ENCODE results near the gene ATN1. TPM values are rescaled to one million over a fixed set of nuclear protein-coding genes. Genes with fewer than 3 reads are reported as not detected.
A peak's percentile ranks its signal among the peaks of the same experiment; 100 is the strongest.

Gene ATN1
- total and polyA plus RNA-seq, 2 of the 8 experiments (the other 6 are each of a cell fraction or from before 2014, with no cell fraction given): 20.6 to 73.4 TPM

DNA sequence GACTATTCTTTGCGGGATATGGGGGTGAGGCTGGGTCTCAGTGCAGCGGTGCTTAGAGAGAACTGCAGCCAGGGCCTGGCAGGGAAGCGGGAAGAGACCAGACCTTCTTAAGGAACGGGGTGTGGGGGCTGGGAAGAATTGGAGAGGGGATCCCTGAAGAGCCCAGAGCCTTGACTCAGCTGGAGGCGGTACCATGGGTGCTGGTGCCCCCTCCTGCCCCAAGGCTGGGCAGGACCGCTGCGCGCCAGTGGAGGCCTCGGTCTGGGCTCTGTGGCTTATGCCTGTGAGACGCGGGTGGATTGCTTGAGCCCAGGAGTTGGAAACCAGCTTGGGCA lies 14.5 kb downstream of the ATN1 start:
- Histone ChIP-seq H3K4me1 (replicated peaks in 1 of 4; ENCODE audit: control insufficient read depth in 3 of 4, insufficient read depth in 4 of 4, low read length in 3 of 4) (peaks cover 6 to 25% (median 21%) of the 10 kb centered on the region in 4 experiments), H2BK15ac (ENCODE audit: low read length) (0 out of 2 replicates have a peak overlapping the region, but pooled peaks have one; percentile 16), H4K8ac (ENCODE audit: extremely low read depth, insufficient read depth, low read length) (no peak overlapping the region), H3K9me3 (ENCODE audit: insufficient read depth in 2 of 2, low read depth in 1 of 2, low read length in 1 of 2) (no peaks in the 10 kb centered on the region), H3K14ac (ENCODE audit: insufficient read length) (no peak overlapping the region), H3K27me3 (replicated peaks in 1 of 4; ENCODE audit: control insufficient read depth in 3 of 4, extremely low read depth in 1 of 4, insufficient read depth in 3 of 4, low read length in 3 of 4) (no peaks in the 10 kb centered on the region), H2BK120ac (replicated peaks; ENCODE audit: low read depth, low read length) (no peak overlapping the region), H3K79me2 (ENCODE audit: control insufficient read depth in 1 of 2, insufficient read depth in 2 of 2, low read length in 2 of 2) (no peaks in the 10 kb centered on the region; a peak in 1 of 4 replicates), H3K36me3 (ENCODE audit: control insufficient read depth in 2 of 4, insufficient read depth in 4 of 4, low read length in 3 of 4) (peaks cover 6 to 16% (median 9%) of the 10 kb centered on the region in 4 experiments; a peak in 7 of 8 replicates), H3K23me2 (ENCODE audit: low read depth, low read length) (peaks cover 11% of the 10 kb centered on the region), H4K91ac (replicated peaks; ENCODE audit: insufficient read length, low read length) (no peak overlapping the region), H4K20me1 (replicated peaks in 1 of 2; ENCODE audit: control insufficient read depth in 1 of 2, insufficient read depth in 2 of 2, low read length in 2 of 2) (peaks cover 2 to 5% of the 10 kb centered on the region in 2 experiments), H3K4me2 (ENCODE audit: insufficient read depth in 1 of 2, low read depth in 2 of 2, low read length in 2 of 2) (no peak overlapping the region), H3K23ac (ENCODE audit: insufficient read length) (no peak overlapping the region), H3K79me1 (ENCODE audit: low read depth, low read length) (no peaks in the 10 kb centered on the region), H2BK20ac (ENCODE audit: low read length) (no peak overlapping the region), H3K27ac (ENCODE audit: low read depth, low read length) (no peak overlapping the region), H3K4me3 (ENCODE audit: extremely low read depth in 1 of 4, insufficient read depth in 2 of 4, low read depth in 3 of 4, low read length in 4 of 4) (no peak overlapping the region), H3K18ac (ENCODE audit: extremely low read depth, low read length) (no peak overlapping the region), H2AFZ (ENCODE audit: low read length) (no peak overlapping the region), H3K56ac (replicated peaks; ENCODE audit: insufficient read length, low read depth, low read length) (no peak overlapping the region), H2BK5ac (ENCODE audit: low read depth, low read length) (peak overlapping the region; percentile 60), H3K9ac (replicated peaks in 1 of 4; ENCODE audit: extremely low read depth in 1 of 4, low read depth in 3 of 4, low read length in 3 of 4) (no peak overlapping the region), H2BK12ac (ENCODE audit: low read depth, low read length) (0 out of 2 replicates have a peak overlapping the region, but pooled peaks have one; percentile 33), H4K5ac (ENCODE audit: insufficient read length, low read depth, low read length) (no peak overlapping the region), H2AK5ac (ENCODE audit: low read depth, low read length) (no peak overlapping the region), H3K4ac (replicated peaks; ENCODE audit: insufficient read length, low read depth, low read length) (no peak overlapping the region)
- no peak for TF ChIP-seq EP300 (IDR thresholded peaks at IDR 0.05; ENCODE audit: borderline replicate concordance in 1 of 2, low read depth in 2 of 2, low read length in 2 of 2)
- no peak for TF ChIP-seq BACH1 (IDR thresholded peaks at IDR 0.05; ENCODE audit: low read length)
- TF ChIP-seq POLR2AphosphoS5 (IDR thresholded peaks at IDR 0.05; ENCODE audit: low read depth, low read length): 0 out of 2 replicates have a peak, but pooled peaks have one; percentile 9
- TF ChIP-seq CHD2 (IDR thresholded peaks at IDR 0.05; ENCODE audit: low read length): no peak
- DNase-seq (ENCODE audit: low read depth in 1 of 2, low spot score in 2 of 2) (no peak), FAIRE-seq (no peak)
- POLR2A ChIA-PET (ENCODE audit: partially characterized antibody): interaction anchor here (1.9 to 44.0 kb wide), 11 partner anchors 10 to 166 kb away, joined by 7 to 1596 read pairs (median 27); partner anchors contain the start of genes ATN1, C1RL, CDCA3 and EMG1
- CTCF ChIA-PET (ENCODE audit: partially characterized antibody): interaction anchor here (0.6 to 20.2 kb wide), 5 partner anchors 17 to 72 kb away, joined by 3 to 277 read pairs (median 216); partner anchors contain the start of genes ATN1, SPSB2 and TPI1
- 94% methylated on average over 11 of the region's 11 CpGs; no CpG with 5 or more reads in 1 of the 2 experiments for WGBS, 2 experiments (ENCODE audit: extremely low coverage in 1 of 2, insufficient coverage in 1 of 2, insufficient read length in 1 of 2, insufficient replicate concordance in 2 of 2, low coverage in 1 of 2, low lambda C conversion rate in 2 of 2, missing lambda C conversion rate in 1 of 2)

All from H1 (cell line).